LNCaP clone FGC (cell line): ENCODE results near the gene CKS1B.

Source experiments
- DNase-seq: peaks from one replicate; pipeline ENCODE4 v3.0.0-alpha.2; 2011; ENCODE audit warnings: low read depth
- H3K4me3 ChIP-seq: 2 replicates; pipeline ENCODE4 v1.5.1; 2011; ENCODE audit warnings: mild to moderate bottlenecking, low read depth, low read length, control low read depth
- CTCF ChIP-seq: IDR thresholded peaks from 2 replicates; pipeline ENCODE4 v1.5.1; 2012; ENCODE audit warnings: mild to moderate bottlenecking; ENCODE audit not compliant: control insufficient read depth, insufficient read depth; ENCODE audit errors: extremely low read depth

Gene CKS1B

DNA sequence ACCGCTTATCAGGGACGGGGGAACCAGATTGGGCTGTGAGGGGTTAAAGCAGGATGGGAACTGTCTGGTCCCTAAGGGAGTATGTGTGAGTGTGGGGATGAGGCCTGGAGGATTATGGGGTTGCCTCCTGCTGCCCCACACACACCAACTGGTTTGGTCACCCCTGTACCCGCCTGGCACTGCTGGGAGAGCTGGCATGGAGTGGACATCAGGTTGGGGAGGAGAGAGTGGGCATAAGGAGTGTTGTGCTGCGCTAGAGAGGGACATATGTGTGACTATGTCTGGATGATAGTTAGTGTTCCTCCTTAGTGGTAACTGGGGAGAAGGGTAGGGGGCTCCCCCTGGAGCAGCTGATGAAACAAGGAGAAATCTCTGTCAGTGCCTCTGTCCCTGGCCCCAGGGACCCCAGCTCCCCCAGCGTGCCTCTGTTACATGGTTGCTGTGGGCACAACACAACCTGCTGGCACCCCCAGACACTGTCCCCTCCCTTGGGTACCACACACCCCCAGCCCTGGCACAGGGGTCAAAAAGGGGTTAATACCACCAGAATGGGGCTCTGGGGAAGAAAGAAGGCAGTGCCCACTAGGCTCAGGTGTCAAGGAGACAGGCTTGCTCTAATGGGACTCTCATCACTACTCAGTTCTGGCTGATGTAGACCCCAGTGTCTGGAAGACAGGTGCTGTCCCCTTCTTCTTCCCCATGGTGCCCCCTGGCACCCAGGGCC lies 30.0 kb downstream of the CKS1B start:
- no peak for DNase-seq

DNA sequence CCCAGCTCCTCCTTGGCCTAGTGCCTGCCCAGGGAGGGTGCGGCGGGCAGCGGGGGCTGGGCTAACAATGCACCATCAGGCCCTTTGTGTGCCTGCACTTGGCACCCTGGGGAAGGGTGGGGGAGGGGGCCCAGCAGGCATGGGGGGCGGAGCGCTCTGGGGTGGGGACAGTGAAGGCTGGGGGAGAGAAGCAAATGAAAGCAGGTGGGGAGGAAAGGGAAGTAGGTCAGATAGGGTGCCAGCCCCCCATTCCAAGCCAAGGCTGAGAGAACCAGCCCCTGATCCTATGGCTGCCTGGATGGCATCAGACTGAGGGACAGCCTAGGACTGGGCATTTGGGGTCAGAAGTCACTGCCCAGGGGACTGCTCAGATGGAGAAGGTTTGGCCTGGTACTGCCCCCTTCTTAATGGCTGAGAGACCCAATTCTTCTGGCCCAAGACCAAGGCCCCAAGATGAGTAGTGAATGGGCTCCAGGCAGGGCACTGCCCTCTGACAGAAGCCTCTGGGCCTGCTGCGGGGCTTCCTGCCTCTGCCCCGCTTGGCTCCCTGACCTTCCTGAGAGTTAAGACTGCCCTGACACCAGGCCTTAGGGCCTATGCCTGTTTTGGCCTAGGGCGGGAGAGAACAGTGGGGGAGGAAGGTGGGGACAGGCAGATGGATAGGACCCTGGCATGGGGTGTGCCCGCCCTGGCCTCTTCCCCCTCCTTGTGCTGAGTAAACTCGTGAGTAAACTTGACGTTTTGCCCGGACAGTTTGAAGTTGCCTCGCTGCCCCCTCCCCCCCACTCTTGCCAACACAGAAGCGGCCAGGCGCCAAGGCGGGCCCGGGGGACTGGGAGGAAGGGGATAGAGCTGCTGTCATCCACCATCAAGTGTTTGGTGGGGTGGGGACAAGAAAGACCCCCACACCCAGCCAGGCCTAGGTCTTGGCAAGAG lies 30.9 kb downstream of the CKS1B start:
- TF ChIP-seq CTCF, result no peak
- peak; percentile 93 for DNase-seq

More for the DNA sequence above, 30.0 kb downstream of the CKS1B start:
- no peak for TF ChIP-seq CTCF
- H3K4me3 ChIP-seq, result peak overlapping the region; percentile 67

GRCh38 chr1:155006601-155007101 lies 32.2 kb downstream of the CKS1B start:
- no peak for DNase-seq
- H3K4me3 ChIP-seq, result peak overlapping the region; percentile 67
- no peak for TF ChIP-seq CTCF

More for the DNA sequence above, 30.9 kb downstream of the CKS1B start:
- peak overlapping the region; percentile 67 for H3K4me3 ChIP-seq

GRCh38 chr1:155007251-155007828 lies 32.9 kb downstream of the CKS1B start:
- DNase-seq, result no peak
- TF ChIP-seq CTCF, result no peak
- peak overlapping the region; percentile 67 for H3K4me3 ChIP-seq

DNA sequence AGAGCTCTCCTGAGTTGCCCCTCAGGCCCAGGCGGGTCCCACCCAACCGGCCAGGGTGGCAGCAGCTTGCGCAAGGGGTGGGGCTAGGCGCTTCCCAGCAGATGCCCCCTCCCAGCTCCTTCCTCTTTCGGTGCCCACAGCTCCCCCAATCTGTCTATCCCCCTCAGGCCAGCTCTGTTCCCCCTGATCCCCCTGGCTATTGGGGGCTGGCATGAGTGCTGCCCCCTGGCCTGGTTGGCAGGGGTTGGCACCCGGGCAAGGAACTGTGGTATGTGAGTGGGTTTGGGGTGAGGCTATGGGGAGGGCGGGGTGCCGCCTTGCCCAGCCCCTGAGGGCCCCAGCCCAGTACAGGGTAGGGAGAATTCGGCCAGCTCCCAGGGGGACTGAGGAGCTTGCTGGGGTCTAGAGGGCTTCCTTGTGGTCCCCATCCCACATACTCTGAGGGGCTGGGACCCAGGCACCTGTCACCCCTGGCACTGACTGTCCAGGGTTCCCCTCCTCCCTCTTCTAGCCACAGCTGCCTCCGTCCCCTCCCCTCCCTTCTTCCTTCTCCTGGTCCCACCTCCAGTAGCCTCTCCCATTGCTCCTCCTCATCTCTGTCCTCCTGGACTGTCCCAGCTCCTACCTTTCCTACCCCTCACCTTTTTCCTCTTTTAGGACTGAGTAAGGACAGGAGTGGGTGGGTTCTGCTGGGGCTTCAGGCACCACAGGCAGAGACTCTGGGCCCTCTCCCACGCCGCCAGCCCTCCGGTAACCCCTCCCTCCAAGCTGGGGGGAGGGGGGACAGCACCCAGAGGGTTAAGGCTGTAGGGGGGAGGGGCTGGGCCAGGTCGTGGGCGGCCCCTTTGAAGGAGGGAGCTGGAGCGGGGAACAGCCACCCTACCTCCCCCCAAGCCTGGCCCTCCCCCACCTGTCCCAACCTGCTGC lies 33.8 kb downstream of the CKS1B start:
- no peak for TF ChIP-seq CTCF
- DNase-seq, result no peak
- H3K4me3 ChIP-seq, result peak overlapping the region; percentile 67

DNA sequence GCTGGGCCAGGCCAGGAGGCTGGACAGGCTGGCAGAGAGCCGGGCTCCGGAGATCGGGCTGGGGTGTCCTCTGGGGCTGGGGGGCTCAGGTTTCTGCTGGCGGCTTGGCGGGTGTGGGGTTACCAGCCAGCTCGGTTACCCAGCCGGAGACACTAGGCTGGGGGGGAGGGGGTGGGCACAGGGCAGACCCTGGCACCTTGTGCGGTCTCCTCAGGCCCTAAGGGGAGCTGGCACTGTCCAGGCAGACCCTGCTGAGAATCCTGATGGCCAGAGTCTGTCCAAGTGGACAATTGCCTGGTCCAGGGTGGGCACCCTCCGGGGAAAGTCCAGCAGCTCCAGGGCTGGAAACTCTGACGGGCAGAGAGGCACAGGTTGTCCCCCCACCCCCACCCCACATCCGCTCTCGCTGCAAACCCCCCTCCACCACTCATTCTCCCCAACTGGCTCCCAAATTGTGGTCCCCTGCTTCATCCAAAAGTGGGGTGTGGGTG lies 34.8 kb downstream of the CKS1B start:
- DNase-seq, result no peak
- H3K4me3 ChIP-seq, result peak overlapping the region; percentile 67
- TF ChIP-seq CTCF, result no peak
